Endothelial cell of umbilical vein (primary cell): Measurements from ENCODE around the gene HIVEP3. TPM values are rescaled to one million over a fixed set of nuclear protein-coding genes. Genes with fewer than 3 reads are reported as not detected.

ENCODE experiments used
- BruUV-seq: library from RNA; stranded (reverse); fragments of 400-500 nt; replicated peaks from 2 replicates; lab custom pipeline; 2021; lab: Mats Ljungman, UMichigan
- CTCF ChIA-PET: fragments of 300-600, 350-600 bp; sonication (Branson Sonifier 250); formaldehyde crosslinking; loops from one replicate; lab custom pipeline; 2021; ENCODE audit warnings: antibody characterized with exemption, inconsistent platforms; lab: Charles Lee
- POLR2A ChIA-PET: fragments of 300-600, 350-600 bp; sonication (Branson Sonifier 250); formaldehyde crosslinking; loops from one replicate; lab custom pipeline; 2021; ENCODE audit warnings: antibody characterized with exemption, inconsistent platforms; lab: Charles Lee
- DNase-seq: peaks from one replicate; pipeline ENCODE4 v3.0.0-alpha.2; 2011; ENCODE audit warnings: low read depth, low spot score
- FAIRE-seq: peaks from 2 replicates; lab custom pipeline; 2011; peaks lifted over from hg19 to GRCh38; lab: Jason Lieb, UNC
- H2AFZ ChIP-seq: 2 replicates; pipeline ENCODE4 v1.6.0; 2012; ENCODE audit warnings: low read depth, low read length, control low read depth, inconsistent platforms
- H3K27ac ChIP-seq: 2 replicates; pipeline ENCODE4 v1.5.1; 2011; ENCODE audit warnings: low read depth, mild to moderate bottlenecking, control low read depth, low read length, moderate library complexity; ENCODE audit not compliant: insufficient read depth
- H3K27me3 ChIP-seq, 2 experiments: 2 replicates each; pipeline versions ENCODE4 v1.6.0 to v1.6.1; 2011; ENCODE audit warnings: low read length in 2 of 2, mixed read lengths in 1 of 2; ENCODE audit not compliant: control insufficient read depth in 2 of 2, insufficient read depth in 2 of 2
- H3K36me3 ChIP-seq, 2 experiments: 2 replicates in 1 of 2; 3 replicates in 1 of 2; pipeline ENCODE4 v1.5.1; 2011; ENCODE audit warnings: low read length in 2 of 2, mild to moderate bottlenecking in 1 of 2, moderate library complexity in 1 of 2; ENCODE audit not compliant: control insufficient read depth in 2 of 2, insufficient read depth in 2 of 2; ENCODE audit errors: extremely low read depth in 1 of 2
- H3K4me1 ChIP-seq: 3 replicates; pipeline ENCODE4 v1.5.1; 2011; ENCODE audit warnings: mild to moderate bottlenecking, low read length; ENCODE audit not compliant: control insufficient read depth, insufficient read depth; ENCODE audit errors: extremely low read depth
- H3K4me2 ChIP-seq: 2 replicates; pipeline ENCODE4 v1.6.1; 2011; ENCODE audit warnings: low read length, control low read depth, mixed read lengths; ENCODE audit not compliant: insufficient read depth
- H3K4me3 ChIP-seq, 3 experiments: fragments of 200-600 bp in 1 of 3; sonication (generic), shearing (Covaris generic) in 1 of 3; replicated peaks in 1 of 3; 2 replicates each; pipeline ENCODE4 v1.5.1; 2011 to 2016; ENCODE audit warnings: control low read depth in 3 of 3, low read length in 3 of 3, mild to moderate bottlenecking in 2 of 3, inconsistent platforms in 1 of 3, low read depth in 1 of 3, moderate library complexity in 1 of 3; ENCODE audit not compliant: insufficient read depth in 1 of 3
- H3K79me2 ChIP-seq: 2 replicates; pipeline ENCODE4 v1.6.0; 2012; ENCODE audit warnings: low read length, inconsistent platforms; ENCODE audit not compliant: control insufficient read depth, insufficient read depth
- H3K9ac ChIP-seq: replicated peaks from 2 replicates; pipeline ENCODE3; 2011; ENCODE audit warnings: low read length, control low read depth; ENCODE audit not compliant: insufficient read depth; ENCODE audit errors: extremely low read depth
- H3K9me1 ChIP-seq: replicated peaks from 3 replicates; pipeline ENCODE4 v1.6.0; 2011; ENCODE audit warnings: mild to moderate bottlenecking, low read length; ENCODE audit not compliant: control insufficient read depth, insufficient read depth; ENCODE audit errors: extremely low read depth
- H3K9me3 ChIP-seq: replicated peaks from 2 replicates; pipeline ENCODE4 v1.5.1; 2012; ENCODE audit warnings: low read length, inconsistent platforms; ENCODE audit not compliant: control insufficient read depth, insufficient read depth
- H4K20me1 ChIP-seq: replicated peaks from 2 replicates; pipeline ENCODE3; 2011; ENCODE audit warnings: mild to moderate bottlenecking, low read length; ENCODE audit not compliant: control insufficient read depth, insufficient read depth; ENCODE audit errors: extremely low read depth
- CTCF ChIP-seq, 2 donors: IDR thresholded peaks; 1 replicate in 1 of 2; 2 replicates in 1 of 2; pipeline ENCODE4 v1.5.1; 2011; ENCODE audit warnings: low read length in 2 of 2, mild to moderate bottlenecking in 2 of 2, moderate library complexity in 2 of 2, control low read depth in 1 of 2, inconsistent platforms in 1 of 2, low read depth in 1 of 2; ENCODE audit not compliant: insufficient read depth in 1 of 2; ENCODE audit errors: extremely low read depth in 1 of 2
- EZH2 ChIP-seq: IDR thresholded peaks from 2 replicates; pipeline ENCODE4 v1.6.1; 2012; ENCODE audit warnings: borderline replicate concordance, low read depth, mild to moderate bottlenecking, moderate library complexity, low read length, inconsistent platforms; ENCODE audit not compliant: severe bottlenecking
- FOS ChIP-seq: IDR thresholded peaks from 2 replicates; pipeline ENCODE4 v1.6.1; 2011; ENCODE audit warnings: mild to moderate bottlenecking, low read length, moderate library complexity, borderline replicate concordance; ENCODE audit not compliant: insufficient read depth
- GATA2 ChIP-seq: IDR thresholded peaks from 2 replicates; pipeline ENCODE4 v1.7.0; 2011; ENCODE audit warnings: low read depth, mild to moderate bottlenecking, moderate library complexity, mixed read lengths, low read length; ENCODE audit not compliant: insufficient read length, insufficient read depth
- JUN ChIP-seq: IDR thresholded peaks from 2 replicates; pipeline ENCODE4 v1.6.1; 2011; ENCODE audit warnings: borderline replicate concordance, low read depth; ENCODE audit not compliant: insufficient read length, insufficient read depth
- MAX ChIP-seq: IDR thresholded peaks from 2 replicates; pipeline ENCODE4 v1.6.1; 2011; ENCODE audit not compliant: insufficient read depth, insufficient read length
- MYC ChIP-seq: IDR thresholded peaks from one replicate; pipeline ENCODE4 v1.6.1; 2011; ENCODE audit warnings: mild to moderate bottlenecking, low read depth, low read length
- POLR2A ChIP-seq: IDR thresholded peaks from 2 replicates; pipeline ENCODE4 v1.6.1; 2012; ENCODE audit warnings: low read depth, mild to moderate bottlenecking, control low read depth, low read length
- POLR2AphosphoS5 ChIP-seq: IDR thresholded peaks from 2 replicates; pipeline ENCODE4 v1.6.1; 2012; ENCODE audit warnings: low read depth, mild to moderate bottlenecking, control low read depth, low read length, moderate library complexity; ENCODE audit not compliant: insufficient read depth
- dilution Hi-C: fragments of 300-500 bp; cut with MboI; formaldehyde crosslinking; loops from one replicate; pipeline ENCODE4 v1.15.0; 2019; ENCODE audit warnings: low sequenced_read_pairs; ENCODE audit not compliant: extremely low pct_ligation_motif_present
- intact Hi-C: fragments of 100-400 bp; cut with micrococcal nuclease; formaldehyde crosslinking; loops from one replicate; pipeline ENCODE4 v1.10.0; 2022
- polyA plus RNA-seq, 4 experiments: library from polyadenylated mRNA; depleted of rRNA in 3 of 4; stranded (reverse) in 3 of 4; unstranded in 1 of 4; fragments of >200 nt; gene quantifications; 2 replicates each; pipeline versions ENCODE4 v1.2.1 to v1.2.3, GENCODE V29; 2011 to 2012; ENCODE audit warnings: missing spikeins in 1 of 4
- total RNA-seq: library from RNA; stranded (reverse); gene quantifications from 2 replicates; pipeline ENCODE4 v1.2.3, GENCODE V29; 2021

HIVEP3 gene
- total and polyA plus RNA-seq, 2 donors (not counting 3 experiments of a cell fraction or from before 2014, with no cell fraction given) = 3.4 to 4.0 TPM

- intact Hi-C loops (loop anchor here (2.0 kb wide), 1 partner anchor 24 kb away; no protein-coding TSS in a partner anchor), dilution Hi-C loops (no loop called here)
- H3K4me3 ChIP-seq = no peak overlapping the region
- H3K9me3 ChIP-seq = no peaks in the 10 kb centered on the region
- H3K27ac ChIP-seq = no peak overlapping the region
- no peak overlapping the region for H2AFZ ChIP-seq
- POLR2A ChIA-PET = no interaction called here
- H3K9me1 ChIP-seq = no peaks in the 10 kb centered on the region
- H3K27me3 ChIP-seq = no peaks in the 10 kb centered on the region
- TF ChIP-seq GATA2 (no peak), CTCF (IDR thresholded peaks at IDR 0.05; ENCODE audit: extremely low read depth in 1 of 2, insufficient read depth in 1 of 2, low read depth in 1 of 2, low read length in 2 of 2) (no peak), MAX (no peak), POLR2A (no peak)
- FAIRE-seq (no peak), DNase-seq (no peak)
- peaks cover 5% of the 10 kb centered on the region for H3K4me1 ChIP-seq
- no peak overlapping the region for H3K9ac ChIP-seq
- H3K4me2 ChIP-seq = no peak overlapping the region
- no TSS peak for BruUV-seq
- no peaks in the 10 kb centered on the region for H3K36me3 ChIP-seq
- CTCF ChIA-PET = interaction anchor here (1.3 to 1.8 kb wide), 2 partner anchors 25 to 259 kb away, joined by 3 to 11 read pairs; no protein-coding TSS in a partner anchor
- H3K79me2 ChIP-seq = no peaks in the 10 kb centered on the region
- H4K20me1 ChIP-seq = no peaks in the 10 kb centered on the region
Measured at GRCh38 chr1:41540886-41541591, 377.7 kb downstream of the HIVEP3 start.

- H3K4me2 ChIP-seq = no peak overlapping the region
- H3K79me2 ChIP-seq = no peaks in the 10 kb centered on the region
- BruUV-seq = no TSS peak
- H3K36me3 ChIP-seq = no peaks in the 10 kb centered on the region
- ChIA-PET POLR2A (no interaction called here), CTCF (interaction anchor here (1.8 kb wide), 1 partner anchor 24 kb away, joined by 11 read pairs; no protein-coding TSS in a partner anchor)
- FAIRE-seq (no peak), DNase-seq (no peak)
- no peak overlapping the region for H2AFZ ChIP-seq
- dilution Hi-C loops (no loop called here), intact Hi-C loops (loop anchor here (2.0 kb wide), 1 partner anchor 23 kb away; no protein-coding TSS in a partner anchor)
- H3K4me1 ChIP-seq = peaks cover 5% of the 10 kb centered on the region
- H3K9ac ChIP-seq = no peak overlapping the region
- H3K9me1 ChIP-seq = no peaks in the 10 kb centered on the region
- H3K27ac ChIP-seq = no peak overlapping the region
- H3K4me3 ChIP-seq = no peak overlapping the region
- H4K20me1 ChIP-seq = no peaks in the 10 kb centered on the region
- no peaks in the 10 kb centered on the region for H3K27me3 ChIP-seq
- TF ChIP-seq MAX (no peak), FOS (no peak), JUN (no peak), MYC (no peak), CTCF (IDR thresholded peaks at IDR 0.05; ENCODE audit: extremely low read depth in 1 of 2, insufficient read depth in 1 of 2, low read depth in 1 of 2, low read length in 2 of 2) (no peak), GATA2 (no peak), POLR2A (no peak), POLR2AphosphoS5 (no peak), EZH2 (no peak)
- no peaks in the 10 kb centered on the region for H3K9me3 ChIP-seq
Measured at GRCh38 chr1:41539999-41540398, 378.7 kb downstream of the HIVEP3 start.
